Heart left ventricle (tissue), 13 donors: Measurements from ENCODE around the gene POGZ.

Experiments used
- POLR2A ChIP-seq, 2 donors: fragments of 450-650 bp; IDR thresholded peaks; one replicate each; pipeline ENCODE4 v1.6.1; 2017; ENCODE audit warnings: antibody characterized with exemption in 2 of 2, mild to moderate bottlenecking in 2 of 2, moderate library complexity in 2 of 2
- TF ChIP-seq, protein P1 (sequence below), 12 donors: fragments of 200-600 bp; sonication (generic) in 4 of 12; IDR thresholded peaks; one replicate each; pipeline versions ENCODE4 v1.5.0 to v1.8.0; 2018 to 2022; ENCODE audit warnings: antibody characterized with exemption in 12 of 12, mild to moderate bottlenecking in 5 of 12
- donor health status: ischemic (EF 13 %, LVEDD 7.1; RV severe dilation, severe dysfunction).
- donor health status: DM: no; HTN: yes; CAD: no.
- donor health status: DM: no; HTN: no; CAD: no.
- donor health status: ischemic (EF 25% LVEDD 6.9; RV normal size, moderate dysfunction).
- donor health status: ischemic (EF 25% LVEDD 5.7; RV mildly dilated, moderate dysfunction).
- donor health status: ischemic (EF 35%, LVEDD 5.7; RV mildly dilated, moderate dysfunction).
- donor health status: nonischemic (EF 11% LVEDD 7.7; RV severe dilation, severe dysfunction).
- donor health status: DM: yes; HTN: yes; CAD: no.
- donor health status: PGD.
- donor health status: ischemic (EF 29% LVEDD 5.4; RV normal size, mild dysfunction).
- donor health status: nonischemic (EF 23%, LVEDD 6.1; RV moderate dilation, normal function).

GRCh38 chr1:151504759-151505158 lies 45.5 kb upstream of the POGZ start:
- TF ChIP-seq, protein P1, sequence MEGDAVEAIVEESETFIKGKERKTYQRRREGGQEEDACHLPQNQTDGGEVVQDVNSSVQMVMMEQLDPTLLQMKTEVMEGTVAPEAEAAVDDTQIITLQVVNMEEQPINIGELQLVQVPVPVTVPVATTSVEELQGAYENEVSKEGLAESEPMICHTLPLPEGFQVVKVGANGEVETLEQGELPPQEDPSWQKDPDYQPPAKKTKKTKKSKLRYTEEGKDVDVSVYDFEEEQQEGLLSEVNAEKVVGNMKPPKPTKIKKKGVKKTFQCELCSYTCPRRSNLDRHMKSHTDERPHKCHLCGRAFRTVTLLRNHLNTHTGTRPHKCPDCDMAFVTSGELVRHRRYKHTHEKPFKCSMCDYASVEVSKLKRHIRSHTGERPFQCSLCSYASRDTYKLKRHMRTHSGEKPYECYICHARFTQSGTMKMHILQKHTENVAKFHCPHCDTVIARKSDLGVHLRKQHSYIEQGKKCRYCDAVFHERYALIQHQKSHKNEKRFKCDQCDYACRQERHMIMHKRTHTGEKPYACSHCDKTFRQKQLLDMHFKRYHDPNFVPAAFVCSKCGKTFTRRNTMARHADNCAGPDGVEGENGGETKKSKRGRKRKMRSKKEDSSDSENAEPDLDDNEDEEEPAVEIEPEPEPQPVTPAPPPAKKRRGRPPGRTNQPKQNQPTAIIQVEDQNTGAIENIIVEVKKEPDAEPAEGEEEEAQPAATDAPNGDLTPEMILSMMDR (IDR thresholded peaks at IDR 0.05), result no peak
- no peak for TF ChIP-seq POLR2A (IDR thresholded peaks at IDR 0.05)
